Thyroid gland (tissue), 4 donors: ENCODE measurements around the gene ALKBH4.

Source experiments
- CTCF ChIP-seq, 6 experiments: fragments of 200-600 bp in 3 of 6; fragments of 450-650 bp in 3 of 6; sonication (generic) in 3 of 6; IDR thresholded peaks; one replicate each; pipeline ENCODE4 v1.5.1; 2016 to 2019; ENCODE audit warnings: antibody characterized with exemption in 6 of 6, mild to moderate bottlenecking in 2 of 6, inconsistent platforms in 1 of 6, moderate library complexity in 1 of 6
- POLR2A ChIP-seq, 2 donors: fragments of 450-650 bp; IDR thresholded peaks; one replicate each; pipeline ENCODE4 v1.6.1; 2017; ENCODE audit warnings: antibody characterized with exemption in 2 of 2, mild to moderate bottlenecking in 2 of 2, moderate library complexity in 1 of 2

- no peak for TF ChIP-seq POLR2A (IDR thresholded peaks at IDR 0.05)
- no peak for TF ChIP-seq CTCF (IDR thresholded peaks at IDR 0.05)
Measured at GRCh38 chr7:102434039-102434486, 30.6 kb downstream of the ALKBH4 start.
